Uterus (tissue), 4 donors: ENCODE measurements around the gene GABARAPL1. TPM values are rescaled to one million over a fixed set of nuclear protein-coding genes. Genes with fewer than 3 reads are reported as not detected.
"Not testable (repeated sequence)": the region's sequence is repeated elsewhere in the genome, so short reads cannot be mapped to it uniquely, and the experiment has no call there.

Experiments used
- DNase-seq, 2 donors: peaks; one replicate each; pipeline ENCODE4 v3.0.0-alpha.2; 2019 to 2020
- H3K27ac ChIP-seq, 2 donors: fragments of 200-600 bp; sonication (generic); 1 replicate in 1 of 2; 2 replicates in 1 of 2; pipeline ENCODE4 v1.5.1; 2016 to 2018
- H3K27me3 ChIP-seq, 2 donors: fragments of 200-600 bp; sonication (generic); one replicate each; pipeline ENCODE4 v1.5.1; 2018 to 2019; ENCODE audit warnings: control low read depth in 1 of 2
- H3K36me3 ChIP-seq, 2 donors: fragments of 200-600 bp; sonication (generic); one replicate each; pipeline ENCODE4 v1.5.1; 2019; ENCODE audit warnings: control low read depth in 1 of 2
- H3K4me1 ChIP-seq, 2 donors: fragments of 200-600 bp; sonication (generic); one replicate each; pipeline ENCODE4 v1.5.1; 2018 to 2019; ENCODE audit warnings: control low read depth in 1 of 2
- H3K4me3 ChIP-seq, 2 donors: fragments of 200-600 bp; sonication (generic); 1 replicate in 1 of 2; 2 replicates in 1 of 2; pipeline ENCODE4 v1.5.1; 2018 to 2019; ENCODE audit warnings: mild to moderate bottlenecking in 1 of 2
- H3K9me3 ChIP-seq, 2 donors: fragments of 200-600 bp; sonication (generic); one replicate each; pipeline ENCODE4 v1.5.1; 2019; ENCODE audit warnings: control low read depth in 1 of 2
- CTCF ChIP-seq, 4 experiments: fragments of 200-600 bp in 2 of 4; fragments of 450-650 bp in 2 of 4; sonication (generic) in 2 of 4; IDR thresholded peaks; one replicate each; pipeline ENCODE4 v1.5.1; 2016 to 2019; ENCODE audit warnings: antibody characterized with exemption in 4 of 4, mild to moderate bottlenecking in 2 of 4, moderate library complexity in 1 of 4
- POLR2A ChIP-seq, 2 donors: fragments of 450-650 bp; IDR thresholded peaks; one replicate each; pipeline ENCODE4 v1.6.1; 2016; ENCODE audit warnings: antibody characterized with exemption in 2 of 2, mild to moderate bottlenecking in 1 of 2, moderate library complexity in 1 of 2
- intact Hi-C: fragments of 100-400 bp; cut with DNase I; formaldehyde crosslinking; loops from one replicate; pipeline ENCODE4 v1.15.1; 2023; ENCODE audit warnings: low total_unique reads
- total RNA-seq, 4 donors: library from RNA; depleted of rRNA in 3 of 4; stranded (reverse); fragments of >200 nt in 3 of 4; gene quantifications; one replicate each; pipeline versions ENCODE4 v1.1.0 to v1.2.4, GENCODE V29; 2014 to 2023
- donor health status: DM: yes; HTN: yes; CAD: no.

GABARAPL1 gene
- total RNA-seq, 4 donors from 2014 or later: 42.9 to 216 (median 62.7) TPM

- H3K4me3 ChIP-seq: no peak overlapping the region
- H3K9me3 ChIP-seq: no peaks in the 10 kb centered on the region
- H3K4me1 ChIP-seq: no peaks in the 10 kb centered on the region
- DNase-seq: no peak
- H3K36me3 ChIP-seq: no peaks in the 10 kb centered on the region
- no peak for TF ChIP-seq CTCF (IDR thresholded peaks at IDR 0.05)
- TF ChIP-seq POLR2A (IDR thresholded peaks at IDR 0.05): no peak
- intact Hi-C loops: no loop called here
- H3K27me3 ChIP-seq: no peaks in the 10 kb centered on the region
- H3K27ac ChIP-seq: no peak overlapping the region
These were observed 14.8 kb upstream of the GABARAPL1 start for GRCh38 chr12:10197879-10198278.

- H3K9me3 ChIP-seq, H3K4me1 ChIP-seq, H3K36me3 ChIP-seq, intact Hi-C loops, H3K4me3 ChIP-seq, H3K27me3 ChIP-seq, DNase-seq: not testable (repeated sequence)
- H3K27ac ChIP-seq: peak overlapping the region in 1 of 2 donors; percentile 11
These were observed 8.2 kb upstream of the GABARAPL1 start for GRCh38 chr12:10204495-10204894.

- TF ChIP-seq POLR2A (IDR thresholded peaks at IDR 0.05) (no peak), CTCF (IDR thresholded peaks at IDR 0.05) (no peak)
- H3K27me3 ChIP-seq: no peaks in the 10 kb centered on the region
- intact Hi-C loops: no loop called here
- DNase-seq: no peak
- H3K9me3 ChIP-seq: no peaks in the 10 kb centered on the region
- no peaks in the 10 kb centered on the region for H3K36me3 ChIP-seq
- no peak overlapping the region for H3K4me3 ChIP-seq
- H3K27ac ChIP-seq: peak overlapping the region in 1 of 2 donors; percentile 14
- no peaks in the 10 kb centered on the region for H3K4me1 ChIP-seq
These were observed 7.4 kb upstream of the GABARAPL1 start for GRCh38 chr12:10205220-10205807.

- no peak for DNase-seq
- intact Hi-C loops: no loop called here
- TF ChIP-seq POLR2A (IDR thresholded peaks at IDR 0.05): no peak
- no peak for TF ChIP-seq CTCF (IDR thresholded peaks at IDR 0.05)
- no peaks in the 10 kb centered on the region for H3K9me3 ChIP-seq
- H3K36me3 ChIP-seq: no peaks in the 10 kb centered on the region
- H3K27me3 ChIP-seq: no peaks in the 10 kb centered on the region
- H3K4me3 ChIP-seq: no peak overlapping the region
- peaks cover 0 to 5% of the 10 kb centered on the region in 2 donors for H3K4me1 ChIP-seq
- no peak overlapping the region for H3K27ac ChIP-seq
These were observed 5.5 kb upstream of the GABARAPL1 start for GRCh38 chr12:10207136-10207535.

- intact Hi-C loops: loop anchor here (10.0 kb wide), 1 partner anchor 155 kb away; no protein-coding TSS in a partner anchor
- peaks cover 0 to 5% of the 10 kb centered on the region in 2 donors for H3K4me1 ChIP-seq
- H3K36me3 ChIP-seq: no peaks in the 10 kb centered on the region
- no peak for DNase-seq
- H3K27ac ChIP-seq: no peak overlapping the region
- H3K4me3 ChIP-seq: no peak overlapping the region
- H3K27me3 ChIP-seq: no peaks in the 10 kb centered on the region
- TF ChIP-seq CTCF (IDR thresholded peaks at IDR 0.05): no peak
- TF ChIP-seq POLR2A (IDR thresholded peaks at IDR 0.05): no peak
- no peaks in the 10 kb centered on the region for H3K9me3 ChIP-seq
These were observed 2.5 kb upstream of the GABARAPL1 start for GRCh38 chr12:10210225-10210624.
